Measurements from ENCODE around the gene IQCF5. TPM values are rescaled to one million over a fixed set of nuclear protein-coding genes. Genes with fewer than 3 reads are reported as not detected.

Gene IQCF5
- total RNA-seq, 1 donor: not detected

DNA sequence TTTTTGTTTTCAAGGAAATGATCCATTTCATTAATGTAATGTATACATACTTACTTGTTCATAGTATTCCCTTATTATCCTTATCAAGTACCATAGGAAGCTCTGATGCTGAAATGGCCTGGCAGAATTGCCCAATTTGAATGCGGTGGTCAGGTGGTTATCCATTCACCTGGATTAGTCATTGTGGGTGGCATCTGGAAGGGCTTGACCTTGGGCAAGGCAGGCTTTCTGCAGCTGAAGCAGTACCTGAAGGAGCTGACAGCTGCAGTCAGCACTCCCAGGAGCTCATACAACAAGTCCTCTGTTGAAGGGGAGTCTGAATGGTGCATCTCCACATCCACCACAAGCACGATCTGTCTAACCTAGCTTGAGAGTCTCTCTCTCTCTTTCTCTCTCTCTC is 12.2 kb upstream of the IQCF5 start:
- TF ChIP-seq CTCF (IDR thresholded peaks at IDR 0.05; ENCODE audit: extremely low read depth, low read depth, low read length): no peak

GRCh38 chr3:51886447-51886846 is 11.0 kb upstream of the IQCF5 start:
- Histone ChIP-seq H4K20me1 (ENCODE audit: insufficient read depth, low read length) (no peaks in the 10 kb centered on the region), H3K36me3 (ENCODE audit: insufficient read depth, low read length) (no peaks in the 10 kb centered on the region), H3K27me3 (ENCODE audit: insufficient read depth, low read length) (peaks cover 15% of the 10 kb centered on the region), H3K9me3 (ENCODE audit: low read depth, low read length) (no peaks in the 10 kb centered on the region), H3K4me2 (ENCODE audit: insufficient read depth, low read length) (no peak overlapping the region), H2AFZ (ENCODE audit: low read length) (no peak overlapping the region), H3K4me1 (ENCODE audit: insufficient read depth, low read length) (no peaks in the 10 kb centered on the region), H3K27ac (ENCODE audit: low read depth, low read length) (no peak overlapping the region), H3K79me2 (ENCODE audit: insufficient read depth, low read length) (no peaks in the 10 kb centered on the region), H3K4me3 (ENCODE audit: insufficient read depth, low read length) (no peak overlapping the region)
- no peak for DNase-seq (ENCODE audit: insufficient read length, low spot score, missing footprints)
- no peak for TF ChIP-seq CTCF (IDR thresholded peaks at IDR 0.05; ENCODE audit: extremely low read depth, low read depth, low read length)

More for the DNA sequence above, 12.2 kb upstream of the IQCF5 start:
- H3K36me3 ChIP-seq (ENCODE audit: insufficient read depth, low read length): no peaks in the 10 kb centered on the region
- no peak overlapping the region for H3K4me2 ChIP-seq (ENCODE audit: insufficient read depth, low read length)
- H3K4me1 ChIP-seq (ENCODE audit: insufficient read depth, low read length): no peaks in the 10 kb centered on the region
- H3K79me2 ChIP-seq (ENCODE audit: insufficient read depth, low read length): no peaks in the 10 kb centered on the region
- H3K4me3 ChIP-seq (ENCODE audit: insufficient read depth, low read length): no peak overlapping the region
- H4K20me1 ChIP-seq (ENCODE audit: insufficient read depth, low read length): no peaks in the 10 kb centered on the region
- no peak for DNase-seq (ENCODE audit: insufficient read length, low spot score, missing footprints)
- H2AFZ ChIP-seq (ENCODE audit: low read length): no peak overlapping the region
- H3K9me3 ChIP-seq (ENCODE audit: low read depth, low read length): no peaks in the 10 kb centered on the region
- H3K27me3 ChIP-seq (ENCODE audit: insufficient read depth, low read length): peaks cover 14% of the 10 kb centered on the region
- no peak overlapping the region for H3K27ac ChIP-seq (ENCODE audit: low read depth, low read length)

DNA sequence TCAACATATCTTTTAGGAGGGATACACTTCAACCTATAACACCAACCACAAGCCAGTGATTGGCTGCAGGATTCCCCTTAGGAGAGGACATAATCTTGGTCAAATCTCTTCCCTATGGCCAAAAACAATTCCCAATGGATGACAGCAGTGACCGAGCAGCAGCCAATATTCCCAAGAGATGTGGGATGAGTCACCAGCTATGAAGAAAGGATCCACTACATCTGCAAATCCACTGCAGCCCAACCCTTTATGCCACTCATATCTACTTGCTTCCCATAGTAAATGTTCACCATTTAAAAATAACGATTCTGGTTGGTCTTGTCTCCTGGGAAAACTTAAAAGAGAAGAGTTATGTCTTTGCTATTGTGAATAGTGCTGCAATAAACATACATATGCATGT is 4.5 kb upstream of the IQCF5 start:
- H3K4me3 ChIP-seq (ENCODE audit: insufficient read depth, low read length): no peak overlapping the region
- H3K4me2 ChIP-seq (ENCODE audit: insufficient read depth, low read length): no peak overlapping the region
- no peaks in the 10 kb centered on the region for H3K79me2 ChIP-seq (ENCODE audit: insufficient read depth, low read length)
- no peak for DNase-seq (ENCODE audit: insufficient read length, low spot score, missing footprints)
- H4K20me1 ChIP-seq (ENCODE audit: insufficient read depth, low read length): no peaks in the 10 kb centered on the region
- H3K36me3 ChIP-seq (ENCODE audit: insufficient read depth, low read length): no peaks in the 10 kb centered on the region
- TF ChIP-seq CTCF (IDR thresholded peaks at IDR 0.05; ENCODE audit: extremely low read depth, low read depth, low read length): no peak
- H3K4me1 ChIP-seq (ENCODE audit: insufficient read depth, low read length): no peaks in the 10 kb centered on the region
- H3K27me3 ChIP-seq (ENCODE audit: insufficient read depth, low read length): peaks cover 21% of the 10 kb centered on the region
- H3K27ac ChIP-seq (ENCODE audit: low read depth, low read length): no peak overlapping the region
- H3K9me3 ChIP-seq (ENCODE audit: low read depth, low read length): no peaks in the 10 kb centered on the region
- no peak overlapping the region for H2AFZ ChIP-seq (ENCODE audit: low read length)

GRCh38 chr3:51876186-51876585 is 785 bp upstream of the IQCF5 start:
- no peak overlapping the region for H3K27ac ChIP-seq (ENCODE audit: low read depth, low read length)
- H3K27me3 ChIP-seq (ENCODE audit: insufficient read depth, low read length): peaks cover 6% of the 10 kb centered on the region
- no peak for TF ChIP-seq CTCF (IDR thresholded peaks at IDR 0.05; ENCODE audit: extremely low read depth, low read depth, low read length)
- H2AFZ ChIP-seq (ENCODE audit: low read length): no peak overlapping the region
- H3K4me1 ChIP-seq (ENCODE audit: insufficient read depth, low read length): no peaks in the 10 kb centered on the region
- H3K4me3 ChIP-seq (ENCODE audit: insufficient read depth, low read length): no peak overlapping the region
- no peak for DNase-seq (ENCODE audit: insufficient read length, low spot score, missing footprints)
- H3K79me2 ChIP-seq (ENCODE audit: insufficient read depth, low read length): no peaks in the 10 kb centered on the region
- no peaks in the 10 kb centered on the region for H3K9me3 ChIP-seq (ENCODE audit: low read depth, low read length)
- no peaks in the 10 kb centered on the region for H3K36me3 ChIP-seq (ENCODE audit: insufficient read depth, low read length)
- H4K20me1 ChIP-seq (ENCODE audit: insufficient read depth, low read length): no peaks in the 10 kb centered on the region
- no peak overlapping the region for H3K4me2 ChIP-seq (ENCODE audit: insufficient read depth, low read length)

All from osteoblast (primary cell).